ENCODE results near the gene MCRIP1. TPM values are rescaled to one million over a fixed set of nuclear protein-coding genes. Genes with fewer than 3 reads are reported as not detected.
A peak's percentile ranks its signal among the peaks of the same experiment; 100 is the strongest.

MCRIP1 gene
- total and polyA plus RNA-seq, 9 of the 15 experiments (the other 6 are each of a cell fraction or from before 2014, with no cell fraction given) = 0.39 to 35.8 (median 9.7) TPM

DNA sequence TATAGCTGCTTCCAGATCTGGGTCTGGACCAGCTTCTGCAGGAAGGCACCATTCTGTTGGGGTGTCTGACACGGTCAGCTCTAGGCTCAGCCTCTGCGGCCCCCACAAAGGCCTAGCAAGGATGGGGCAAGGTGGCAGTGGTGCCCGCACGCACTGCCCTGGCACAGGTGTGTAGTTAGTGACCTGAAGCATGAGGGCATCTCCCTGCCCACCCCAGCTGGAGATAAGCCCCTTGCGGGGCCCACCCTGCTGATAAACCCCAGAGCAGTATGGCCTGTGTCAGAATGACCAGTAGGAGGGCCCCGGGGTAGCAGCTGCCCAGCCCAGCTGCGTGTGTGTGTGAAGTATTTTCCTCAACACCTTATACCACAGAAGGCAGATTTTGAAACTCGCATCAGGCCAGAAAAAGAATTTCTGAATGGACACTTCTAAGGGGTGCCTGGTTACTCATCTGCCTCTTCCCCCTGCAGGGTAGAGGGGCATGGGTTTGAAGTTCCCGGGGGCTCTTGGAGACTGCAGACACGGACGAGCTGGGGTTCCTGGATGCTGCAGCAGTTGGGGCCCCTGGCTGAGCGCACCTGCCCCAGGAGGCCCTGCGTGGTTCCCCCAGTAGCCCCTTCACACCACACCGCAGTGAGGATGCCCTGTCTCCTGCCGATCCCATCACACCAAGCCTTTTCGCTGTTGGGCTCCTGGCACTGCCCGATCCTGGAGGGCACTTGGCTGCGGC is 33.5 kb upstream of the MCRIP1 start:
- DNase-seq (ENCODE audit: extremely low read depth in 1 of 4, low spot score in 3 of 4) = peak in 1 of 4 experiments; percentile 31
- Histone ChIP-seq H3K9me1 (ENCODE audit: control insufficient read depth, insufficient read depth, low read length) (no peaks in the 10 kb centered on the region), H3K9me3 (replicated peaks; ENCODE audit: control insufficient read depth, insufficient read depth, low read depth, low read length) (no peaks in the 10 kb centered on the region), H3K36me3 (ENCODE audit: control insufficient read depth, insufficient read depth, low read length) (peaks cover 70% of the 10 kb centered on the region), H3K4me1 (replicated peaks in 1 of 2; ENCODE audit: control insufficient read depth in 2 of 2, insufficient read depth in 2 of 2, low read length in 2 of 2) (peaks cover 35 to 83% of the 10 kb centered on the region in 2 experiments), H3K79me2 (ENCODE audit: control insufficient read depth, insufficient read depth, low read length) (peaks cover 68% of the 10 kb centered on the region), H2AFZ (ENCODE audit: low read depth, low read length) (no peak overlapping the region), H3K27ac (ENCODE audit: extremely low read depth, low read depth, low read length) (peak overlapping the region; percentile 93; the same call in 1 of the 3 replicates), H4K20me1 (replicated peaks; ENCODE audit: control insufficient read depth, insufficient read depth, low read length) (peaks cover 41% of the 10 kb centered on the region), H3K4me2 (ENCODE audit: insufficient read depth, low read length) (no peak overlapping the region), H3K4me3 (no peak overlapping the region), H3K9ac (ENCODE audit: insufficient read depth in 1 of 2, low read depth in 2 of 2, low read length in 2 of 2) (peak overlapping the region in 1 of 2 experiments; percentile 91; a peak in 2 of 4 replicates), H3K27me3 (ENCODE audit: control insufficient read depth in 2 of 2, insufficient read depth in 2 of 2, low read length in 2 of 2) (no peaks in the 10 kb centered on the region)
- ATAC-seq = peak; percentile 4
- intact Hi-C loops (cut with micrococcal nuclease) = no loop called here
- no TSS peak for BruUV-seq (replicated peaks)
- FAIRE-seq = no peak
- ChIA-PET CTCF (ENCODE audit: low intra/inter-chr PET ratio) (no interaction called here), POLR2A (interaction anchor here (0.6 to 1.9 kb wide), 14 partner anchors 13 to 737 kb away, joined by 3 to 8 read pairs (median 3); partner anchors contain the start of genes ARL16, HGS, NPB and SIRT7)
- in situ Hi-C loops (cut with MboI) = no loop called here
- 75% methylated on average over 16 of the region's 18 CpGs for WGBS (ENCODE audit: insufficient coverage, low coverage, missing lambda C conversion rate)
- peak in 1 of 2 experiments; percentile 3; a peak in 1 of 4 replicates for TF ChIP-seq SIN3A (IDR thresholded peaks at IDR 0.05; ENCODE audit: borderline replicate concordance in 2 of 2, control insufficient read depth in 1 of 2, low read depth in 2 of 2, low read length in 2 of 2)
- no peak for TF ChIP-seq DMBX1 (CRISPR knock-in tag; IDR thresholded peaks at IDR 0.05; ENCODE audit: borderline replicate concordance)
- no peak for TF ChIP-seq RBM39 (optimal IDR thresholded peaks at IDR 0.05; ENCODE audit: low read depth, low read length)
- TF ChIP-seq PHB (CRISPR knock-in tag; IDR thresholded peaks at IDR 0.05) = peak; percentile 8
- no peak for TF ChIP-seq USF2 (CRISPR knock-in tag; IDR thresholded peaks at IDR 0.05)
- no peak for TF ChIP-seq RHOXF2B (CRISPR knock-in tag; conservative IDR thresholded peaks at IDR 0.05)
- peak; percentile 19 for TF ChIP-seq PML (IDR thresholded peaks at IDR 0.05; ENCODE audit: low read length)
- no peak for TF ChIP-seq KDM1A (IDR thresholded peaks at IDR 0.05)
- TF ChIP-seq ZNF586 (CRISPR knock-in tag; conservative IDR thresholded peaks at IDR 0.05) = no peak
- no peak for TF ChIP-seq GTF2B (IDR thresholded peaks at IDR 0.05; ENCODE audit: extremely low read depth, insufficient read length)
- no peak for TF ChIP-seq TGIF2 (CRISPR knock-in tag; IDR thresholded peaks at IDR 0.05)
- TF ChIP-seq MYNN (IDR thresholded peaks at IDR 0.05) = peak; percentile 89
- TF ChIP-seq MYNN (CRISPR knock-in tag; IDR thresholded peaks at IDR 0.05) = no peak
- peak; percentile 3 for TF ChIP-seq SMAD1 (IDR thresholded peaks at IDR 0.05; ENCODE audit: low read depth, low read length, partially characterized antibody)
- no peak for TF ChIP-seq NEUROD1 (IDR thresholded peaks at IDR 0.05; ENCODE audit: borderline replicate concordance, low read depth, low read length, partially characterized antibody)
- TF ChIP-seq, protein P1, sequence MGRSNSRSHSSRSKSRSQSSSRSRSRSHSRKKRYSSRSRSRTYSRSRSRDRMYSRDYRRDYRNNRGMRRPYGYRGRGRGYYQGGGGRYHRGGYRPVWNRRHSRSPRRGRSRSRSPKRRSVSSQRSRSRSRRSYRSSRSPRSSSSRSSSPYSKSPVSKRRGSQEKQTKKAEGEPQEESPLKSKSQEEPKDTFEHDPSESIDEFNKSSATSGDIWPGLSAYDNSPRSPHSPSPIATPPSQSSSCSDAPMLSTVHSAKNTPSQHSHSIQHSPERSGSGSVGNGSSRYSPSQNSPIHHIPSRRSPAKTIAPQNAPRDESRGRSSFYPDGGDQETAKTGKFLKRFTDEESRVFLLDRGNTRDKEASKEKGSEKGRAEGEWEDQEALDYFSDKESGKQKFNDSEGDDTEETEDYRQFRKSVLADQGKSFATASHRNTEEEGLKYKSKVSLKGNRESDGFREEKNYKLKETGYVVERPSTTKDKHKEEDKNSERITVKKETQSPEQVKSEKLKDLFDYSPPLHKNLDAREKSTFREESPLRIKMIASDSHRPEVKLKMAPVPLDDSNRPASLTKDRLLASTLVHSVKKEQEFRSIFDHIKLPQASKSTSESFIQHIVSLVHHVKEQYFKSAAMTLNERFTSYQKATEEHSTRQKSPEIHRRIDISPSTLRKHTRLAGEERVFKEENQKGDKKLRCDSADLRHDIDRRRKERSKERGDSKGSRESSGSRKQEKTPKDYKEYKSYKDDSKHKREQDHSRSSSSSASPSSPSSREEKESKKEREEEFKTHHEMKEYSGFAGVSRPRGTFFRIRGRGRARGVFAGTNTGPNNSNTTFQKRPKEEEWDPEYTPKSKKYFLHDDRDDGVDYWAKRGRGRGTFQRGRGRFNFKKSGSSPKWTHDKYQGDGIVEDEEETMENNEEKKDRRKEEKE (IDR thresholded peaks at IDR 0.05; ENCODE audit: borderline replicate concordance in 1 of 2, control insufficient read depth in 1 of 2, low read depth in 2 of 2, low read length in 1 of 2) = 0 out of 4 replicates have a peak, but pooled peaks of 1 of the 2 experiments have one; percentile 29
- TF ChIP-seq MYBL2 (IDR thresholded peaks at IDR 0.05; ENCODE audit: low read depth) = no peak
- TF ChIP-seq MYBL2 (CRISPR knock-in tag; IDR thresholded peaks at IDR 0.05; ENCODE audit: borderline replicate concordance) = no peak

All from K562 (cell line).